ENCODE data around the gene ADORA2B. TPM values are rescaled to one million over a fixed set of nuclear protein-coding genes. Genes with fewer than 3 reads are reported as not detected.

Gene ADORA2B
- total RNA-seq, 1 donor from 2014 or later: 0.48 TPM

GRCh38 chr17:15918261-15918660 is 26.7 kb upstream of the ADORA2B start:
- H3K27ac Mint-ChIP-seq: no peak overlapping the region
- no peak overlapping the region for H3K4me3 Mint-ChIP-seq (ENCODE audit: low read depth)
- no peak for TF ChIP-seq CTCF (IDR thresholded peaks at IDR 0.05; ENCODE audit: unreplicated experiment)
- no peaks in the 10 kb centered on the region for H3K4me1 Mint-ChIP-seq (ENCODE audit: low read depth)
- no peaks in the 10 kb centered on the region for H3K9me3 Mint-ChIP-seq (ENCODE audit: low read depth)
- no peaks in the 10 kb centered on the region for H3K36me3 Mint-ChIP-seq (ENCODE audit: insufficient read depth)
- no peak for DNase-seq (ENCODE audit: low spot score, unreplicated experiment)
- H3K27me3 Mint-ChIP-seq: peaks cover 9% of the 10 kb centered on the region

GRCh38 chr17:15918661-15919259 is 26.2 kb upstream of the ADORA2B start:
- DNase-seq (ENCODE audit: low spot score, unreplicated experiment): no peak
- Mint-ChIP-seq H3K27ac (no peak overlapping the region), H3K36me3 (ENCODE audit: insufficient read depth) (no peaks in the 10 kb centered on the region), H3K4me3 (ENCODE audit: low read depth) (no peak overlapping the region), H3K4me1 (ENCODE audit: low read depth) (no peaks in the 10 kb centered on the region), H3K27me3 (peaks cover 9% of the 10 kb centered on the region), H3K9me3 (ENCODE audit: low read depth) (no peaks in the 10 kb centered on the region)
- TF ChIP-seq CTCF (IDR thresholded peaks at IDR 0.05; ENCODE audit: unreplicated experiment): no peak

- no peak for DNase-seq (ENCODE audit: low spot score, unreplicated experiment)
- TF ChIP-seq CTCF (IDR thresholded peaks at IDR 0.05; ENCODE audit: unreplicated experiment): no peak
- Mint-ChIP-seq H3K4me1 (ENCODE audit: low read depth) (no peaks in the 10 kb centered on the region), H3K27ac (no peak overlapping the region), H3K27me3 (peaks cover 9% of the 10 kb centered on the region), H3K9me3 (ENCODE audit: low read depth) (no peaks in the 10 kb centered on the region), H3K36me3 (ENCODE audit: insufficient read depth) (no peaks in the 10 kb centered on the region), H3K4me3 (ENCODE audit: low read depth) (no peak overlapping the region)
These were observed 25.5 kb upstream of the ADORA2B start for GRCh38 chr17:15919466-15919865.

GRCh38 chr17:15920758-15921239 is 24.1 kb upstream of the ADORA2B start:
- no peaks in the 10 kb centered on the region for H3K36me3 Mint-ChIP-seq (ENCODE audit: insufficient read depth)
- TF ChIP-seq CTCF (IDR thresholded peaks at IDR 0.05; ENCODE audit: unreplicated experiment): no peak
- DNase-seq (ENCODE audit: low spot score, unreplicated experiment): no peak
- no peaks in the 10 kb centered on the region for H3K9me3 Mint-ChIP-seq (ENCODE audit: low read depth)
- H3K27ac Mint-ChIP-seq: no peak overlapping the region
- H3K27me3 Mint-ChIP-seq: peaks cover 6% of the 10 kb centered on the region
- H3K4me3 Mint-ChIP-seq (ENCODE audit: low read depth): no peak overlapping the region
- H3K4me1 Mint-ChIP-seq (ENCODE audit: low read depth): no peaks in the 10 kb centered on the region

GRCh38 chr17:15921640-15922039 is 23.3 kb upstream of the ADORA2B start:
- peaks cover 5% of the 10 kb centered on the region for H3K27me3 Mint-ChIP-seq
- DNase-seq (ENCODE audit: low spot score, unreplicated experiment): no peak
- no peaks in the 10 kb centered on the region for H3K4me1 Mint-ChIP-seq (ENCODE audit: low read depth)
- H3K36me3 Mint-ChIP-seq (ENCODE audit: insufficient read depth): no peaks in the 10 kb centered on the region
- H3K27ac Mint-ChIP-seq: no peak overlapping the region
- H3K9me3 Mint-ChIP-seq (ENCODE audit: low read depth): no peaks in the 10 kb centered on the region
- no peak for TF ChIP-seq CTCF (IDR thresholded peaks at IDR 0.05; ENCODE audit: unreplicated experiment)
- H3K4me3 Mint-ChIP-seq (ENCODE audit: low read depth): no peak overlapping the region
